Right lobe of liver (tissue), 4 donors: ENCODE measurements around the gene SCN4B.

Experiments
- CTCF ChIP-seq, 4 donors: fragments of 200-600 bp in 3 of 4; fragments of 450-650 bp in 1 of 4; IDR thresholded peaks; one replicate each; pipeline versions ENCODE4 v1.5.1 to v1.8.0; 2016 to 2022; ENCODE audit warnings: antibody characterized with exemption in 4 of 4, mild to moderate bottlenecking in 2 of 4
- POLR2A ChIP-seq: fragments of 450-650 bp; IDR thresholded peaks from one replicate; pipeline ENCODE4 v1.6.1; 2017; ENCODE audit warnings: antibody characterized with exemption, mild to moderate bottlenecking
- donor health status: DM: no; HTN: no; CAD: no.
- donor health status: DM: no; HTN: no; CAD: no.
- donor health status: DM: no; HTN: yes; CAD: no.

DNA sequence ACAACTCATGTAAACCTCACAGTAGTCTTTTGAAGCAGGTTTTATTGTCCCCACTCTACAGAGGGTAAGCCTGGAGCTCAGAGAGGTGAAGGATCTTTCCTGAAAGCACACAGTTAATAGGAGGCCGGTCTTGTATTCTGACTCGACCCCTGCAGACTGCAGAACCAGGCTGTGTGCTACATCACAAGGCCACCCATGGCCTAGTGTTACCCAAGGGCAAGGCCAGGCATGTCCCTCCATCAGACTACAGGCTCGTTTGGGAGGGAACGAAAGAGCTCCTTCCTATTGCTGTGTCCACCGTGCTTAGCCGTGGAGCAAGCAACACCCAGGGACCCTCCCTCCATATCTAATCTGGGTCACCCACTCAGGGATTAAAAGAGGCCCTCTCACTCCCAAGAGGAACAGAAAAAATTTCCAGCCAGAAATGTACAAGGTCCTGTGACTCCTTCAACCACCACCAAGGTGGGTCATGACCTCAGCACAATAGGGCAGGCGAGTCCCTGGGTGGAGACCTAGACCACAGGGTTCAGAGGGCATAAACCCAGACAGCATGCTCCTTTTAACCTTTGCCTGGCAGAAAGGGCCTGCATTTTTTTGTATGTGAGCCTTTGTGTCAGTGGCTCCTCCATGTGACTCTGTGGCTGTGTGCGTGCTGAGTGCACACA is 59.6 kb downstream of the SCN4B start:
- no peak for TF ChIP-seq CTCF (IDR thresholded peaks at IDR 0.05)
- TF ChIP-seq POLR2A = no peak
